ENCODE data around the gene XYLT1.
A peak's percentile ranks its signal among the peaks of the same experiment; 100 is the strongest.
"Not testable (repeated sequence)": the region's sequence is repeated elsewhere in the genome, so short reads cannot be mapped to it uniquely, and the experiment has no call there.

The XYLT1 gene

GRCh38 chr16:17340804-17341203, 130.0 kb downstream of the XYLT1 start:
- H3K4me2 ChIP-seq, result peak overlapping the region; percentile 78 to 96 (median 90)
- no peak for TF ChIP-seq Cebpa-rat (IDR thresholded peaks at IDR 0.05)
- peaks cover 0 to 23% (median 5%) of the 10 kb centered on the region in 11 experiments; a peak in 6 of 22 replicates for H3K36me3 ChIP-seq
- H3K4me1 ChIP-seq, result peaks cover 66 to 97% (median 77%) of the 10 kb centered on the region in 10 experiments
- peak overlapping the region in 8 of 11 experiments; percentile 11 to 82 (median 78); a peak in 11 of 22 replicates for H3K9ac ChIP-seq
- H3K27me3 ChIP-seq, result no peaks in the 10 kb centered on the region
- no peaks in the 10 kb centered on the region for H4K20me1 ChIP-seq
- H3K4me3 ChIP-seq, result peak overlapping the region in 4 of 10 experiments; percentile 45 to 57 (median 51); a peak in 3 of 20 replicates
- peak overlapping the region in 9 of 11 experiments; percentile 75 to 95 (median 93); a peak in 17 of 22 replicates for H3K27ac ChIP-seq
- H3K9me3 ChIP-seq (replicated peaks in 1 of 11), result no peaks in the 10 kb centered on the region

GRCh38 chr16:17339764-17340541, 130.8 kb downstream of the XYLT1 start:
- Histone ChIP-seq H4K20me1 (no peaks in the 10 kb centered on the region), H3K4me2 (peak overlapping the region; percentile 78 to 96 (median 90); a peak in 21 of 22 replicates), H3K4me1 (peaks cover 59 to 96% (median 76%) of the 10 kb centered on the region in 10 experiments), H3K4me3 (peak overlapping the region in 1 of 10 experiments; percentile 57; a peak in 1 of 20 replicates), H3K27me3 (no peaks in the 10 kb centered on the region), H3K36me3 (peaks cover 0 to 23% (median 5%) of the 10 kb centered on the region in 11 experiments; a peak in 6 of 22 replicates), H3K9me3 (replicated peaks in 1 of 11) (no peaks in the 10 kb centered on the region), H3K27ac (peak overlapping the region in 9 of 11 experiments; percentile 75 to 95 (median 93); a peak in 17 of 22 replicates), H3K9ac (peak overlapping the region in 7 of 11 experiments; percentile 11 to 82 (median 78); a peak in 7 of 22 replicates)
- TF ChIP-seq Cebpa-rat (IDR thresholded peaks at IDR 0.05), result no peak

- Histone ChIP-seq H3K9me3 (replicated peaks in 1 of 11) (no peaks in the 10 kb centered on the region), H3K36me3 (peaks cover 0 to 23% (median 5%) of the 10 kb centered on the region in 11 experiments; a peak in 6 of 22 replicates), H3K9ac (no peak overlapping the region), H3K4me1 (peaks cover 52 to 96% (median 74%) of the 10 kb centered on the region in 10 experiments), H3K4me2 (no peak overlapping the region; a peak in 2 of 22 replicates), H4K20me1 (no peaks in the 10 kb centered on the region), H3K27me3 (no peaks in the 10 kb centered on the region), H3K4me3 (no peak overlapping the region), H3K27ac (peak overlapping the region in 8 of 11 experiments; percentile 5 to 94 (median 44); a peak in 13 of 22 replicates)
- TF ChIP-seq Cebpa-rat (IDR thresholded peaks at IDR 0.05), result no peak
Observed at GRCh38 chr16:17338244-17338643, 132.5 kb downstream of the XYLT1 start.

GRCh38 chr16:17336530-17336900, 134.2 kb downstream of the XYLT1 start:
- Histone ChIP-seq H4K20me1 (no peaks in the 10 kb centered on the region; a peak in 1 of 22 replicates), H3K36me3 (peaks cover 0 to 34% (median 6%) of the 10 kb centered on the region in 11 experiments; a peak in 10 of 22 replicates), H3K9ac (peak overlapping the region in 5 of 11 experiments; percentile 2 to 27 (median 11); a peak in 4 of 22 replicates), H3K4me3 (no peak overlapping the region), H3K4me1 (peaks cover 35 to 78% (median 57%) of the 10 kb centered on the region in 10 experiments), H3K9me3 (replicated peaks in 1 of 11) (no peaks in the 10 kb centered on the region), H3K27ac (peak overlapping the region in 8 of 11 experiments; percentile 17 to 93 (median 41); a peak in 14 of 22 replicates), H3K27me3 (no peaks in the 10 kb centered on the region), H3K4me2 (peak overlapping the region in 10 of 11 experiments; percentile 4 to 51 (median 16); a peak in 8 of 22 replicates)
- no peak for TF ChIP-seq Cebpa-rat (IDR thresholded peaks at IDR 0.05)

- H3K27ac ChIP-seq, result peak overlapping the region in 8 of 11 experiments; percentile 17 to 93 (median 41); a peak in 13 of 22 replicates
- H3K4me3 ChIP-seq, result no peak overlapping the region
- H3K9ac ChIP-seq, result peak overlapping the region in 5 of 11 experiments; percentile 2 to 27 (median 11); a peak in 5 of 22 replicates
- peaks cover 0 to 39% (median 11%) of the 10 kb centered on the region in 11 experiments; a peak in 12 of 22 replicates for H3K36me3 ChIP-seq
- no peak for TF ChIP-seq Cebpa-rat (IDR thresholded peaks at IDR 0.05)
- H3K27me3 ChIP-seq, result no peaks in the 10 kb centered on the region
- peak overlapping the region in 10 of 11 experiments; percentile 4 to 51 (median 16); a peak in 12 of 22 replicates for H3K4me2 ChIP-seq
- no peaks in the 10 kb centered on the region; a peak in 1 of 22 replicates for H4K20me1 ChIP-seq
- peaks cover 29 to 74% (median 52%) of the 10 kb centered on the region in 10 experiments for H3K4me1 ChIP-seq
- H3K9me3 ChIP-seq (replicated peaks in 1 of 11), result no peaks in the 10 kb centered on the region
Observed at GRCh38 chr16:17335826-17336529, 134.8 kb downstream of the XYLT1 start.

GRCh38 chr16:17335406-17335805, 135.4 kb downstream of the XYLT1 start:
- peaks cover 23 to 71% (median 46%) of the 10 kb centered on the region in 10 experiments for H3K4me1 ChIP-seq
- not testable (repeated sequence) for H3K9me3 ChIP-seq (replicated peaks in 1 of 11); H4K20me1 ChIP-seq; H3K4me3 ChIP-seq; H3K9ac ChIP-seq; H3K27me3 ChIP-seq
- H3K36me3 ChIP-seq, result peaks cover 0 to 44% (median 15%) of the 10 kb centered on the region in 11 experiments; a peak in 12 of 22 replicates
- peak overlapping the region in 7 of 11 experiments; percentile 29 to 93 (median 52); a peak in 12 of 22 replicates for H3K27ac ChIP-seq
- peak overlapping the region in 8 of 11 experiments; percentile 37 to 66 (median 52); a peak in 14 of 22 replicates for H3K4me2 ChIP-seq

GRCh38 chr16:17334096-17334495, 136.7 kb downstream of the XYLT1 start:
- H3K4me1 ChIP-seq, result peaks cover 20 to 67% (median 51%) of the 10 kb centered on the region in 10 experiments
- H3K36me3 ChIP-seq, result peaks cover 0 to 47% (median 15%) of the 10 kb centered on the region in 11 experiments; a peak in 12 of 22 replicates
- H3K27ac ChIP-seq, result peak overlapping the region in 8 of 11 experiments; percentile 6 to 93 (median 37); a peak in 10 of 22 replicates
- H3K9ac ChIP-seq, result no peak overlapping the region
- H4K20me1 ChIP-seq, result no peaks in the 10 kb centered on the region; a peak in 1 of 22 replicates
- TF ChIP-seq Cebpa-rat (IDR thresholded peaks at IDR 0.05), result no peak
- no peak overlapping the region for H3K4me3 ChIP-seq
- H3K9me3 ChIP-seq (replicated peaks in 1 of 11), result no peaks in the 10 kb centered on the region
- peak overlapping the region; percentile 1 to 66 (median 51); a peak in 15 of 22 replicates for H3K4me2 ChIP-seq
- no peaks in the 10 kb centered on the region for H3K27me3 ChIP-seq

- TF ChIP-seq Cebpa-rat (IDR thresholded peaks at IDR 0.05), result no peak
- no peaks in the 10 kb centered on the region; a peak in 1 of 22 replicates for H4K20me1 ChIP-seq
- no peaks in the 10 kb centered on the region for H3K9me3 ChIP-seq (replicated peaks in 1 of 11)
Observed at GRCh38 chr16:17333229-17333628, 137.5 kb downstream of the XYLT1 start.

More at GRCh38 chr16:17333229-17333628, 137.5 kb downstream of the XYLT1 start:
- peak overlapping the region in 3 of 11 experiments; percentile 29 to 61 (median 60); a peak in 3 of 22 replicates for H3K27ac ChIP-seq
- H3K36me3 ChIP-seq, result peaks cover 0 to 42% (median 15%) of the 10 kb centered on the region in 11 experiments; a peak in 12 of 22 replicates
- H3K4me2 ChIP-seq, result no peak overlapping the region
- no peak overlapping the region for H3K4me3 ChIP-seq
- no peaks in the 10 kb centered on the region for H3K27me3 ChIP-seq
- no peak overlapping the region for H3K9ac ChIP-seq
- H3K4me1 ChIP-seq, result peaks cover 20 to 67% (median 60%) of the 10 kb centered on the region in 10 experiments
